GM12878 (cell line): ENCODE data around the gene PTK6.

Source experiments
- CTCF ChIP-seq, 3 experiments: IDR thresholded peaks in 2 of 3; conservative IDR thresholded peaks in 1 of 3; 2 replicates each; pipeline ENCODE4 v1.5.1; 2011; ENCODE audit warnings: low read depth in 3 of 3, low read length in 3 of 3, mild to moderate bottlenecking in 3 of 3, control low read depth in 2 of 3, moderate library complexity in 2 of 3, inconsistent platforms in 1 of 3, mixed read lengths in 1 of 3; ENCODE audit not compliant: control insufficient read depth in 2 of 3, insufficient read depth in 1 of 3; ENCODE audit errors: extremely low read depth in 1 of 3
- EGR1 ChIP-seq, 2 experiments: IDR thresholded peaks; 1 replicate in 1 of 2; 2 replicates in 1 of 2; pipeline ENCODE4 v1.6.1; 2011 to 2012; ENCODE audit warnings: low read depth in 2 of 2, low read length in 2 of 2, borderline replicate concordance in 1 of 2, mild to moderate bottlenecking in 1 of 2, moderate library complexity in 1 of 2
- HCFC1 ChIP-seq: fragments of 150-350 bp; IDR thresholded peaks from 2 replicates; pipeline ENCODE4 v1.6.1; 2014; ENCODE audit warnings: low read length
- KAT2A ChIP-seq: conservative IDR thresholded peaks from 2 replicates; pipeline ENCODE4 v1.6.1; 2011; ENCODE audit warnings: low read depth, low read length; ENCODE audit not compliant: control insufficient read depth
- NBN ChIP-seq: fragments of 450-650 bp; IDR thresholded peaks from 2 replicates; pipeline ENCODE4 v1.6.1; 2016
- POLR2A ChIP-seq: IDR thresholded peaks from 2 replicates; pipeline ENCODE4 v1.6.1; 2011; ENCODE audit warnings: low read depth, mild to moderate bottlenecking, low read length
- TAF1 ChIP-seq: IDR thresholded peaks from 2 replicates; pipeline ENCODE4 v1.6.1; 2011; ENCODE audit warnings: mild to moderate bottlenecking, low read depth, low read length, borderline replicate concordance
- ZNF592 ChIP-seq: fragments of 450-650 bp; IDR thresholded peaks from 2 replicates; pipeline ENCODE4 v1.6.1; 2017; ENCODE audit warnings: mild to moderate bottlenecking, moderate library complexity
- ZNF622 ChIP-seq: fragments of 450-650 bp; IDR thresholded peaks from 2 replicates; pipeline ENCODE4 v1.6.1; 2017; ENCODE audit warnings: mild to moderate bottlenecking, inconsistent platforms

GRCh38 chr20:63536997-63537524, at the start of gene PTK6:
- TF ChIP-seq POLR2A (no peak), CTCF (IDR thresholded peaks at IDR 0.05 in 2 of 3, conservative IDR thresholded peaks at IDR 0.05 in 1 of 3; ENCODE audit: control insufficient read depth in 2 of 3, extremely low read depth in 1 of 3, insufficient read depth in 1 of 3, low read depth in 3 of 3, low read length in 3 of 3) (no peak), EGR1 (IDR thresholded peaks at IDR 0.05; ENCODE audit: borderline replicate concordance in 1 of 2, low read depth in 2 of 2, low read length in 2 of 2) (no peak), ZNF592 (no peak), ZNF622 (no peak), HCFC1 (no peak), TAF1 (no peak), KAT2A (no peak), NBN (no peak)
